AG09309 (cell line): ENCODE results near the gene ATF6.

Experiments
- DNase-seq: peaks from one replicate; pipeline ENCODE4 v3.0.0-alpha.2; 2010; ENCODE audit warnings: low read depth
- H3K4me3 ChIP-seq: 2 replicates; pipeline ENCODE4 v1.5.1; 2011; ENCODE audit warnings: mild to moderate bottlenecking, low read depth, low read length, moderate library complexity; ENCODE audit not compliant: control insufficient read depth
- CTCF ChIP-seq: IDR thresholded peaks from 2 replicates; pipeline ENCODE4 v1.5.1; 2011; ENCODE audit warnings: mild to moderate bottlenecking, low read depth, low read length, inconsistent platforms; ENCODE audit not compliant: insufficient read depth, control insufficient read depth; ENCODE audit errors: missing control alignments

The ATF6 gene

GRCh38 chr1:162013289-162013688 is 247.2 kb downstream of the ATF6 start:
- TF ChIP-seq CTCF = no peak
- DNase-seq = no peak
- H3K4me3 ChIP-seq = no peak overlapping the region
